GM12878 (cell line): ENCODE results near the gene ZBTB38. TPM values are rescaled to one million over a fixed set of nuclear protein-coding genes. Genes with fewer than 3 reads are reported as not detected.
A peak's percentile ranks its signal among the peaks of the same experiment; 100 is the strongest.

Source experiments
- BRCA1 ChIP-seq: IDR thresholded peaks from 2 replicates; pipeline ENCODE4 v1.6.1; 2011; ENCODE audit warnings: low read depth, low read length, improper control_type of control experiment
- CBFB ChIP-seq: IDR thresholded peaks from 2 replicates; pipeline ENCODE4 v1.6.1; 2016; ENCODE audit warnings: antibody characterized with exemption, low read depth
- CHD4 ChIP-seq: fragments of 200-600 bp; sonication (generic); IDR thresholded peaks from 2 replicates; pipeline ENCODE4 v1.6.1; 2016; ENCODE audit warnings: mild to moderate bottlenecking
- EP300 ChIP-seq, 2 experiments: fragments of 150-350 bp in 1 of 2; IDR thresholded peaks; 2 replicates each; pipeline ENCODE4 v1.6.1; 2011 to 2012; ENCODE audit warnings: low read depth in 2 of 2, low read length in 2 of 2, borderline replicate concordance in 1 of 2, improper control_type of control experiment in 1 of 2, inconsistent platforms in 1 of 2; ENCODE audit not compliant: control insufficient read depth in 1 of 2
- HDGF ChIP-seq: fragments of 450-650 bp; IDR thresholded peaks from 2 replicates; pipeline ENCODE4 v1.6.1; 2016; ENCODE audit warnings: antibody characterized with exemption
- POU2F2 ChIP-seq: IDR thresholded peaks from 3 replicates; pipeline ENCODE4 v1.6.1; 2011; ENCODE audit warnings: low read depth, mild to moderate bottlenecking, low read length, borderline replicate concordance
- RELA ChIP-seq: fragments of 450-650 bp; IDR thresholded peaks from 2 replicates; pipeline ENCODE4 v1.8.0; 2014; ENCODE audit warnings: borderline replicate concordance; ENCODE audit not compliant: partially characterized antibody
- RELB ChIP-seq: fragments of 450-650 bp; IDR thresholded peaks from 2 replicates; pipeline ENCODE4 v1.6.1; 2017; ENCODE audit warnings: low read depth, mild to moderate bottlenecking, moderate library complexity
- SMAD5 ChIP-seq: IDR thresholded peaks from 2 replicates; pipeline ENCODE4 v1.6.1; 2016; ENCODE audit warnings: antibody characterized with exemption, low read depth
- ZNF687 ChIP-seq: fragments of 450-650 bp; IDR thresholded peaks from 2 replicates; pipeline ENCODE4 v1.6.1; 2017; ENCODE audit warnings: mild to moderate bottlenecking, moderate library complexity
- polyA plus RNA-seq, 11 experiments: library from polyadenylated mRNA; depleted of rRNA in 4 of 11; unstranded in 6 of 11; stranded (reverse) in 5 of 11; fragments of >200 nt; fragmentation: Nextera tagmentation in 4 of 11; fragmentation: Illumina TruSeq in 1 of 11; extraction: Ambion mirVana in 4 of 11; extraction: Trizol in 1 of 11; gene quantifications; 1 replicate in 1 of 11; 2 replicates in 10 of 11; pipeline versions ENCODE4 v1.2.1 to v1.2.3, GENCODE V29; 2011 to 2016; ENCODE audit warnings: inconsistent platforms in 2 of 11, missing spikeins in 2 of 11, low read depth in 1 of 11
- total RNA-seq, 4 experiments: library from RNA; depleted of rRNA in 3 of 4; stranded (reverse); fragments of >200 nt in 3 of 4; fragmentation: Illumina TruSeq in 1 of 4; extraction: Trizol in 1 of 4; gene quantifications; 2 replicates each; pipeline versions ENCODE4 v1.2.1 to v1.2.3, GENCODE V29; 2013 to 2021

The ZBTB38 gene
- total and polyA plus RNA-seq, 10 of the 15 experiments (the other 5 are each of a cell fraction or from before 2014, with no cell fraction given), result 34.2 to 115 (median 88.6) TPM

- TF ChIP-seq RELB (no peak), BRCA1 (no peak), EP300 (IDR thresholded peaks at IDR 0.05; ENCODE audit: borderline replicate concordance in 1 of 2, control insufficient read depth in 1 of 2, low read depth in 2 of 2, low read length in 2 of 2) (no peak), CHD4 (no peak), CBFB (0 out of 2 replicates have a peak, but pooled peaks have one; percentile 36), RELA (no peak), POU2F2 (peak; percentile 64; the same call in 1 of the 3 replicates), ZNF687 (0 out of 2 replicates have a peak, but pooled peaks have one; percentile 34), HDGF (peak; percentile 21; the same call in 1 of the 2 replicates), SMAD5 (peak; percentile 67; the same call in 1 of the 2 replicates)
These were observed 18.4 kb downstream of the ZBTB38 start (continued) for GRCh38 chr3:141386611-141387111.
